Endodermal cell (in vitro differentiated cells): ENCODE results near the gene CHD2. TPM values are rescaled to one million over a fixed set of nuclear protein-coding genes. Genes with fewer than 3 reads are reported as not detected.

Experiments
- DNase-seq: peaks from one replicate; pipeline ENCODE4 v3.0.0-alpha.2; 2017
- H3K27ac ChIP-seq: 2 replicates; pipeline ENCODE4 v1.5.1; 2013; ENCODE audit warnings: mild to moderate bottlenecking, low read depth, low read length, moderate library complexity
- H3K27me3 ChIP-seq: 2 replicates; pipeline ENCODE4 v1.6.1; 2013; ENCODE audit warnings: mild to moderate bottlenecking, low read length, moderate library complexity; ENCODE audit not compliant: insufficient read depth, control insufficient read depth, poor library complexity, severe bottlenecking
- H3K36me3 ChIP-seq: 2 replicates; pipeline ENCODE4 v1.7.0; 2013; ENCODE audit warnings: mild to moderate bottlenecking, low read length, moderate library complexity; ENCODE audit not compliant: control insufficient read depth, insufficient read depth
- H3K4me1 ChIP-seq: one replicate; pipeline ENCODE4 v1.7.0; 2013; ENCODE audit warnings: low read length; ENCODE audit not compliant: control insufficient read depth, insufficient read depth
- H3K4me3 ChIP-seq: 2 replicates; pipeline ENCODE4 v1.5.1; 2013; ENCODE audit warnings: mild to moderate bottlenecking, low read length, moderate library complexity
- H3K9ac ChIP-seq: 2 replicates; pipeline ENCODE4 v1.6.1; 2013; ENCODE audit warnings: mild to moderate bottlenecking, low read length, moderate library complexity; ENCODE audit not compliant: poor library complexity, severe bottlenecking; ENCODE audit errors: extremely low read depth
- H3K9me3 ChIP-seq: 2 replicates; pipeline ENCODE4 v1.6.1; 2013; ENCODE audit warnings: mild to moderate bottlenecking, low read length, moderate library complexity; ENCODE audit not compliant: control insufficient read depth
- H3K27ac Mint-ChIP-seq: 2 replicates; pipeline ENCODE4 v1.8.0; 2020; ENCODE audit warnings: mixed read lengths
- H3K27me3 Mint-ChIP-seq: 2 replicates; pipeline ENCODE4 v1.8.0; 2021; ENCODE audit warnings: mild to moderate bottlenecking, mixed read lengths; ENCODE audit not compliant: insufficient read depth
- H3K36me3 Mint-ChIP-seq: 2 replicates; pipeline ENCODE4 v1.8.0; 2020; ENCODE audit warnings: low read depth, mixed read lengths
- H3K4me1 Mint-ChIP-seq: 2 replicates; pipeline ENCODE4 v1.8.0; 2020; ENCODE audit warnings: mixed read lengths
- H3K4me3 Mint-ChIP-seq: 2 replicates; pipeline ENCODE4 v1.8.0; 2020; ENCODE audit warnings: mild to moderate bottlenecking, moderate library complexity, mixed read lengths
- H3K9me3 Mint-ChIP-seq: 2 replicates; pipeline ENCODE4 v1.8.0; 2020; ENCODE audit warnings: mild to moderate bottlenecking, mixed read lengths
- WGBS, 2 experiments: methylation state at CpG; one replicate each; pipeline versions ENCODE4 v1.1.5 to v1.1.7; 2013; ENCODE audit warnings: missing lambda C conversion rate in 2 of 2, mixed read lengths in 1 of 2; ENCODE audit not compliant: insufficient coverage in 1 of 2, insufficient read length in 1 of 2; 5-methylcytosine and 5-hydroxymethylcytosine counted together
- total RNA-seq, 2 donors: library from RNA; stranded (reverse); fragmentation: NEBNext Ultra II Directional in 1 of 2; extraction: Animal tissue kit (Norgen Biotek cat#: 25700) in 1 of 2; gene quantifications; 2 replicates in 1 of 2; 3 replicates in 1 of 2; pipeline ENCODE4 v1.2.1, GENCODE V29; 2021
- TF ChIP-seq, protein P1 (sequence below): fragments of 200-600 bp; sonication (generic); conservative IDR thresholded peaks from 2 replicates; pipeline ENCODE4 v1.5.0; 2021; ENCODE audit warnings: antibody characterized with exemption, mild to moderate bottlenecking

CHD2 gene
- total RNA-seq, 2 donors from 2014 or later = 116 to 127 TPM

DNA sequence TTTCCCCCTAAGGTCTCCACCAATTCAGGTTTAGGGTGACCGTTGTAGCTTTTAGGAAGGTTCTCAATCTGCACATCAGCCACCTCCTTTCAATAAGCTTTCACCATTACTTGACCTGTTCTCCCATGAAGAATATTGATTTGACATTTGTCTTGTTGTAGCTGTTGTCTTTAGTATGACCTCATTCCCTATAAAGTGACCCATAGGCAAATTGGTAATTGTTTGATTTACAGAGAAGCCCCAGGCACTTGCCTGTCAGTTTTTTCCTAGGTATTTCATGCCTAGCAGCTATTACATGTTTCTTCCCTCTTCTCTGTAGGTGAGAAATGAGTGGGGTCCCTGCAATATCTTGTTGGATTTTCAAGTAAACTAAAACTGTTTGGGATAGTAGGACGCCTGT lies 36.0 kb downstream of the CHD2 start:
- DNase-seq = no peak
- peaks cover 12% of the 10 kb centered on the region for H3K4me1 ChIP-seq
- Mint-ChIP-seq H3K4me1 (peaks cover 26% of the 10 kb centered on the region), H3K36me3 (peaks cover 78% of the 10 kb centered on the region), H3K4me3 (no peak overlapping the region), H3K9me3 (no peaks in the 10 kb centered on the region), H3K27ac (peak overlapping the region; percentile 87), H3K27me3 (no peaks in the 10 kb centered on the region)
- H3K27me3 ChIP-seq = no peaks in the 10 kb centered on the region
- H3K4me3 ChIP-seq = peak overlapping the region; percentile 33
- no peaks in the 10 kb centered on the region for H3K9me3 ChIP-seq
- 95 to 100% methylated on average over 1 of the region's 2 CpGs for WGBS, 2 experiments
- TF ChIP-seq, protein P1, sequence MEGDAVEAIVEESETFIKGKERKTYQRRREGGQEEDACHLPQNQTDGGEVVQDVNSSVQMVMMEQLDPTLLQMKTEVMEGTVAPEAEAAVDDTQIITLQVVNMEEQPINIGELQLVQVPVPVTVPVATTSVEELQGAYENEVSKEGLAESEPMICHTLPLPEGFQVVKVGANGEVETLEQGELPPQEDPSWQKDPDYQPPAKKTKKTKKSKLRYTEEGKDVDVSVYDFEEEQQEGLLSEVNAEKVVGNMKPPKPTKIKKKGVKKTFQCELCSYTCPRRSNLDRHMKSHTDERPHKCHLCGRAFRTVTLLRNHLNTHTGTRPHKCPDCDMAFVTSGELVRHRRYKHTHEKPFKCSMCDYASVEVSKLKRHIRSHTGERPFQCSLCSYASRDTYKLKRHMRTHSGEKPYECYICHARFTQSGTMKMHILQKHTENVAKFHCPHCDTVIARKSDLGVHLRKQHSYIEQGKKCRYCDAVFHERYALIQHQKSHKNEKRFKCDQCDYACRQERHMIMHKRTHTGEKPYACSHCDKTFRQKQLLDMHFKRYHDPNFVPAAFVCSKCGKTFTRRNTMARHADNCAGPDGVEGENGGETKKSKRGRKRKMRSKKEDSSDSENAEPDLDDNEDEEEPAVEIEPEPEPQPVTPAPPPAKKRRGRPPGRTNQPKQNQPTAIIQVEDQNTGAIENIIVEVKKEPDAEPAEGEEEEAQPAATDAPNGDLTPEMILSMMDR = no peak
- peaks cover 92% of the 10 kb centered on the region for H3K36me3 ChIP-seq
- no peak overlapping the region for H3K9ac ChIP-seq
- H3K27ac ChIP-seq = no peak overlapping the region

DNA sequence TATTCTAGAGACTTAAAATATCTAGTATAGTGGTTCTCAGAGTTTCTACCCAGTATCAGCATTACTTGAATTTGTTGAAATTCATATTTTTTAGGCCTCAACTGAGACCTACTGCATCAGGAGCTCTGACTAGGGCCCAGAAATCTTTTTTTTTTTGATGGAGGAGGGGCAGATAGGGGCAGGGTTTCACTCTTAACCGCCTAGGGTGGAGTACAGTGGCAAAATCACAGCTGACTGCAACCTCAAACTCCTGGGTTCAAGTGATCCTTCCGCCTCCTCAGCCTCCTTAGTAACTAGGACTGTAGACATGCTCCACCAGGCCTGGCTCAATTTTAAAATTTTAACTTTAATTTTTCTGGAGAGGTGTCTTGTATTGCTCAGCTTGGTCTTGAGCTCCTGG lies 36.6 kb downstream of the CHD2 start:
- Mint-ChIP-seq H3K27ac (no peak overlapping the region), H3K36me3 (peaks cover 79% of the 10 kb centered on the region), H3K4me3 (no peak overlapping the region), H3K9me3 (no peaks in the 10 kb centered on the region), H3K27me3 (no peaks in the 10 kb centered on the region), H3K4me1 (peaks cover 26% of the 10 kb centered on the region)
- Histone ChIP-seq H3K4me1 (peaks cover 12% of the 10 kb centered on the region), H3K27ac (peak overlapping the region; percentile 1), H3K9me3 (no peaks in the 10 kb centered on the region), H3K9ac (no peak overlapping the region), H3K4me3 (peak overlapping the region; percentile 33), H3K27me3 (no peaks in the 10 kb centered on the region), H3K36me3 (peaks cover 93% of the 10 kb centered on the region)
- 95 to 100% methylated on average over 1 to 2 of the region's 2 CpGs for WGBS, 2 experiments
- TF ChIP-seq, protein P1 = no peak
- no peak for DNase-seq

GRCh38 chr15:92937901-92938300 lies 37.8 kb downstream of the CHD2 start:
- Histone ChIP-seq H3K27ac (no peak overlapping the region), H3K27me3 (no peaks in the 10 kb centered on the region), H3K36me3 (peaks cover 94% of the 10 kb centered on the region), H3K9ac (no peak overlapping the region), H3K9me3 (peaks cover 6% of the 10 kb centered on the region), H3K4me1 (peaks cover 12% of the 10 kb centered on the region), H3K4me3 (no peak overlapping the region)
- Mint-ChIP-seq H3K36me3 (peaks cover 80% of the 10 kb centered on the region), H3K4me1 (peaks cover 26% of the 10 kb centered on the region), H3K27ac (no peak overlapping the region), H3K4me3 (no peak overlapping the region), H3K9me3 (no peaks in the 10 kb centered on the region), H3K27me3 (no peaks in the 10 kb centered on the region)
- DNase-seq = no peak
- TF ChIP-seq, protein P1 = no peak
